ENCODE results near the gene RDH5. TPM values are rescaled to one million over a fixed set of nuclear protein-coding genes. Genes with fewer than 3 reads are reported as not detected.

Gene RDH5
- total RNA-seq, 1 experiment from 2014 or later = 6.7 TPM

DNA sequence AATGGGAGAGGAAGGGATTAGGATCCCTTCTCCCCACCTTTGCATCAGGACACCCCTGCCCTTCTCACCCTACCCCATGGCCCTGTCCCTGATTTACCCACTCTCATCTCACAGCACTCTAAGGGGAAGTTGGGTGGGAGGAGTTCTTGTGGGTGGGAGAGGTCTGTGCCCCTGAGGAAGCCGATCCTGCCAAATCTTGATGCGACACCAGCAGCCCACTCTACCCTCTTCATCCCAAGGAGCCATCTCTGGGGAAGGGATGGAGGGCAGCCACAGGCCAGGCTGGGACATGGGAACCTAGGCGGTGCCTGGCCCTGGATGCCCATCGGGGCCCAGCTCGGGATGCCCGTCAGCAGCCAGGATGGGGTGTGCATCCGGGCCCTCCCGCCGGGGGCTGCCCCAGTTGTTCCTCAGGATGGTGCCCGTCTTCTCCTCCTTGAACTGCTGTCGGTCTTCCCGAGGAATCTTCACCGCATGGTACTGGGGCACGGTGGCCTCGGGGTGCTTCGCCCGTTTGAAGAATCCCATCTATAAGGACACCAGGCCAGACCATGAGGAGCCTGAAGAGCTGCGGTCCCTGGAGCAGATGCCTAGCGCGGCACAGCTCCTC lies 35.3 kb upstream of the RDH5 start:
- no TSS peak for BruUV-seq (replicated peaks)
- TF ChIP-seq EZH2 (IDR thresholded peaks at IDR 0.05; ENCODE audit: borderline replicate concordance, low read depth, low read length, poor library complexity, severe bottlenecking) = no peak
- TF ChIP-seq, protein P1, sequence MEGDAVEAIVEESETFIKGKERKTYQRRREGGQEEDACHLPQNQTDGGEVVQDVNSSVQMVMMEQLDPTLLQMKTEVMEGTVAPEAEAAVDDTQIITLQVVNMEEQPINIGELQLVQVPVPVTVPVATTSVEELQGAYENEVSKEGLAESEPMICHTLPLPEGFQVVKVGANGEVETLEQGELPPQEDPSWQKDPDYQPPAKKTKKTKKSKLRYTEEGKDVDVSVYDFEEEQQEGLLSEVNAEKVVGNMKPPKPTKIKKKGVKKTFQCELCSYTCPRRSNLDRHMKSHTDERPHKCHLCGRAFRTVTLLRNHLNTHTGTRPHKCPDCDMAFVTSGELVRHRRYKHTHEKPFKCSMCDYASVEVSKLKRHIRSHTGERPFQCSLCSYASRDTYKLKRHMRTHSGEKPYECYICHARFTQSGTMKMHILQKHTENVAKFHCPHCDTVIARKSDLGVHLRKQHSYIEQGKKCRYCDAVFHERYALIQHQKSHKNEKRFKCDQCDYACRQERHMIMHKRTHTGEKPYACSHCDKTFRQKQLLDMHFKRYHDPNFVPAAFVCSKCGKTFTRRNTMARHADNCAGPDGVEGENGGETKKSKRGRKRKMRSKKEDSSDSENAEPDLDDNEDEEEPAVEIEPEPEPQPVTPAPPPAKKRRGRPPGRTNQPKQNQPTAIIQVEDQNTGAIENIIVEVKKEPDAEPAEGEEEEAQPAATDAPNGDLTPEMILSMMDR (conservative IDR thresholded peaks at IDR 0.05; ENCODE audit: low read depth, low read length) = no peak
- ChIA-PET POLR2A (ENCODE audit: low non-redundant PET) (no interaction called here), CTCF (no interaction called here)
- no peak for DNase-seq (ENCODE audit: low spot score)
- H3K27me3 ChIP-seq (replicated peaks; ENCODE audit: insufficient read depth, low read depth, low read length, poor library complexity) = no peaks in the 10 kb centered on the region
- H3K4me3 ChIP-seq (ENCODE audit: low read depth, low read length, poor library complexity, severe bottlenecking) = no peak overlapping the region
- H3K9me3 ChIP-seq (ENCODE audit: low read depth, low read length, poor library complexity, severe bottlenecking) = no peaks in the 10 kb centered on the region
- intact Hi-C loops (cut with micrococcal nuclease; ENCODE audit: unreplicated experiment) = no loop called here
- H3K4me1 ChIP-seq (ENCODE audit: insufficient read depth, low read length, poor library complexity, severe bottlenecking) = peaks cover 12% of the 10 kb centered on the region
- H3K27ac ChIP-seq (ENCODE audit: low read depth, low read length, poor library complexity, severe bottlenecking) = no peak overlapping the region
- H3K36me3 ChIP-seq (ENCODE audit: insufficient read depth, low read length, poor library complexity, severe bottlenecking) = no peaks in the 10 kb centered on the region

DNA sequence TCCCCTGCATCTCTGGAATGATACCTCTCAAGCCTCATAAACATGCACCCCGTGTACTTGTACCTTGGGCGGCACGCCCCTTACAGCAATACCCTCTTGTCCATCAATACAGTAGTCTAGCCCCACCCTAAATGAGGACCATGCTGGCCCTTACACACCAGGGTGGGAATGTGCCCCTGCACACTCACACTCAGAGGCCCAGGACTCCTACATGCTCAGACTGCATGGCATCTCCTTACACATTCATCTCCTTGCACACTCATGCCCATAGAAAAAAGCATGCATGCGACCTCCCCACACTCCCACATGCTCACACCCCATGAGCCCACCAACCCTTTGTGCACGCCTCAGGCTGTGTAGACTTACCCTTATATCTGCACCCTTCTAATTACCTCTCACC lies 34.5 kb upstream of the RDH5 start:
- intact Hi-C loops (cut with micrococcal nuclease; ENCODE audit: unreplicated experiment) = no loop called here
- H3K27ac ChIP-seq (ENCODE audit: low read depth, low read length, poor library complexity, severe bottlenecking) = no peak overlapping the region
- no TSS peak for BruUV-seq (replicated peaks)
- TF ChIP-seq, protein P1 (conservative IDR thresholded peaks at IDR 0.05; ENCODE audit: low read depth, low read length) = no peak
- H3K9me3 ChIP-seq (ENCODE audit: low read depth, low read length, poor library complexity, severe bottlenecking) = no peaks in the 10 kb centered on the region
- no peaks in the 10 kb centered on the region for H3K27me3 ChIP-seq (replicated peaks; ENCODE audit: insufficient read depth, low read depth, low read length, poor library complexity)
- ChIA-PET POLR2A (ENCODE audit: low non-redundant PET) (no interaction called here), CTCF (no interaction called here)
- H3K36me3 ChIP-seq (ENCODE audit: insufficient read depth, low read length, poor library complexity, severe bottlenecking) = no peaks in the 10 kb centered on the region
- H3K4me3 ChIP-seq (ENCODE audit: low read depth, low read length, poor library complexity, severe bottlenecking) = no peak overlapping the region
- DNase-seq (ENCODE audit: low spot score) = no peak
- peaks cover 12% of the 10 kb centered on the region for H3K4me1 ChIP-seq (ENCODE audit: insufficient read depth, low read length, poor library complexity, severe bottlenecking)

DNA sequence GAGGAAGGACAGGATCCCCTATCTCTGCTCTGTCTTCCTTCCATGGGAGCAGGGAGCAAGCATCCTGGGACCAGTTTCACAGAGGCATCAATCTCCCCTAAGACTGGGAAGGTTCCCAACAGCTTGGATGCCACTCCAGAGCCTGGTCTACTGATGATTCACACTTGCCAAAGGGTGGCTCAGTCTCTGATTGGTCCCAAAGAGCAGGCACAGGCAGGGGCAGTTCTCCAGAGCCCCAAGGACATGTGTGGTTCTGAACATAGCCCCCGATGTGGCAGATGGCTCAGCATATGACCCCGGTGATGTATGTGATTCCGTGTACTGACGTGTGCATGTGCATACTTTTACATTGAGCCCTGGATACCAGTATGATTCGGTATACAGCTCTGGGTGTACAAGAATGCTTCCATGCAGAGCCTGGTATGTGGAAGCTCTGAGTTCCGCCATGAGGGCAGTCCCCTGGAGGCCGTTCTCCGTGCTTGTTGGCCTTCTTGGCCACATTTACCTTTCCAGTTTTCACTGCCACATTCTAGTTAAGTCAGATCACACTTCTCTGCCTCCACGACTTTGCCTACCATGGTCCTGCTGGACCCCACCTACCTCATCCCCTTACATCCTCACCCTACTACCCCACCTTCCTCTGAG lies 33.7 kb upstream of the RDH5 start:
- ChIA-PET POLR2A (ENCODE audit: low non-redundant PET) (no interaction called here), CTCF (no interaction called here)
- H3K27me3 ChIP-seq (replicated peaks; ENCODE audit: insufficient read depth, low read depth, low read length, poor library complexity) = no peaks in the 10 kb centered on the region
- no peak overlapping the region for H3K27ac ChIP-seq (ENCODE audit: low read depth, low read length, poor library complexity, severe bottlenecking)
- no peaks in the 10 kb centered on the region for H3K36me3 ChIP-seq (ENCODE audit: insufficient read depth, low read length, poor library complexity, severe bottlenecking)
- TF ChIP-seq, protein P1 (conservative IDR thresholded peaks at IDR 0.05; ENCODE audit: low read depth, low read length) = no peak
- no peak for TF ChIP-seq EZH2 (IDR thresholded peaks at IDR 0.05; ENCODE audit: borderline replicate concordance, low read depth, low read length, poor library complexity, severe bottlenecking)
- no peaks in the 10 kb centered on the region for H3K9me3 ChIP-seq (ENCODE audit: low read depth, low read length, poor library complexity, severe bottlenecking)
- intact Hi-C loops (cut with micrococcal nuclease; ENCODE audit: unreplicated experiment) = no loop called here
- DNase-seq (ENCODE audit: low spot score) = no peak
- no TSS peak for BruUV-seq (replicated peaks)
- H3K4me3 ChIP-seq (ENCODE audit: low read depth, low read length, poor library complexity, severe bottlenecking) = no peak overlapping the region
- peaks cover 5% of the 10 kb centered on the region for H3K4me1 ChIP-seq (ENCODE audit: insufficient read depth, low read length, poor library complexity, severe bottlenecking)

Measured in A673 (cell line).